CD4-positive, alpha-beta T cell (primary cell): ENCODE results near the gene LRIF1. TPM values are rescaled to one million over a fixed set of nuclear protein-coding genes. Genes with fewer than 3 reads are reported as not detected.
"Not testable (repeated sequence)": the region's sequence is repeated elsewhere in the genome, so short reads cannot be mapped to it uniquely, and the experiment has no call there.

ENCODE experiments used
- ATAC-seq: fragments of 200-7000 bp; cut with Tn5 transposase; one replicate; pipeline ENCODE4 v1.10.0; 2022; ENCODE audit warnings: mild to moderate bottlenecking; ENCODE audit not compliant: poor library complexity
- CTCF ChIA-PET: fragments of 350-600 bp; sonication (Branson Sonifier 250); formaldehyde crosslinking; loops from one replicate; lab custom pipeline; 2021; ENCODE audit warnings: antibody characterized with exemption, inconsistent platforms; lab: Charles Lee
- POLR2A ChIA-PET: fragments of 350-600 bp; sonication (Branson Sonifier 250); formaldehyde crosslinking; loops from one replicate; lab custom pipeline; 2021; ENCODE audit warnings: antibody characterized with exemption, inconsistent platforms; lab: Charles Lee
- DNase-seq, 14 experiments: peaks; one replicate each; pipeline ENCODE4 v3.0.0-alpha.2; 2013 to 2020; ENCODE audit warnings: mixed read lengths in 2 of 14
- H3K27ac ChIP-seq, 2 donors: one replicate each; pipeline versions ENCODE4 v1.5.1 to v1.7.0; 2013; ENCODE audit warnings: low read length in 2 of 2, low read depth in 1 of 2, mild to moderate bottlenecking in 1 of 2
- H3K27me3 ChIP-seq, 2 experiments: 1 replicate in 1 of 2; 2 replicates in 1 of 2; pipeline versions ENCODE4 v1.6.1 to v1.7.0; 2013; ENCODE audit warnings: low read length in 2 of 2, control low read depth in 1 of 2, mild to moderate bottlenecking in 1 of 2, moderate library complexity in 1 of 2; ENCODE audit not compliant: insufficient read depth in 2 of 2, control insufficient read depth in 1 of 2
- H3K36me3 ChIP-seq: one replicate; pipeline ENCODE4 v1.6.1; 2013; ENCODE audit warnings: low read length, control low read depth; ENCODE audit not compliant: insufficient read depth
- H3K4me1 ChIP-seq: one replicate; pipeline ENCODE4 v1.6.1; 2013; ENCODE audit warnings: low read length, control low read depth; ENCODE audit not compliant: insufficient read depth
- H3K4me3 ChIP-seq: one replicate; pipeline ENCODE4 v1.5.1; 2013; ENCODE audit warnings: mild to moderate bottlenecking, low read length, moderate library complexity
- H3K9me3 ChIP-seq, 2 experiments: 1 replicate in 1 of 2; 2 replicates in 1 of 2; pipeline versions ENCODE4 v1.6.1 to v1.7.0; 2013; ENCODE audit warnings: low read length in 2 of 2, mild to moderate bottlenecking in 2 of 2, control low read depth in 1 of 2, moderate library complexity in 1 of 2; ENCODE audit not compliant: control insufficient read depth in 1 of 2, insufficient read depth in 1 of 2
- H3K27ac Mint-ChIP-seq: one replicate; pipeline ENCODE4 v1.8.0; 2020; ENCODE audit warnings: mixed read lengths
- H3K27me3 Mint-ChIP-seq: one replicate; pipeline ENCODE4 v1.8.0; 2021; ENCODE audit warnings: mixed read lengths
- H3K36me3 Mint-ChIP-seq: one replicate; pipeline ENCODE4 v1.8.0; 2021; ENCODE audit warnings: low read depth, mixed read lengths
- H3K4me1 Mint-ChIP-seq: one replicate; pipeline ENCODE4 v1.8.0; 2021; ENCODE audit warnings: low read depth, mixed read lengths
- H3K4me3 Mint-ChIP-seq: one replicate; pipeline ENCODE4 v1.8.0; 2020; ENCODE audit warnings: mild to moderate bottlenecking, mixed read lengths
- H3K9me3 Mint-ChIP-seq: one replicate; pipeline ENCODE4 v1.8.0; 2020; ENCODE audit warnings: mixed read lengths
- intact Hi-C, 2 experiments: fragments of 100-400 bp; cut with DNase I in 1 of 2; cut with micrococcal nuclease in 1 of 2; formaldehyde crosslinking; loops; one replicate each; pipeline versions ENCODE4 v1.15.1 to v1.9.0; 2023 to 2025; cut with DNase I, micrococcal nuclease
- total RNA-seq, 174 experiments: library from RNA in 2 of 174; stranded (reverse) in 2 of 174; gene quantifications; one replicate each; pipeline ENCODE4 v1.2.3 and lab custom pipeline; 2021 to 2026
- TF ChIP-seq, protein P1 (sequence below): fragments of 200-600 bp; IDR thresholded peaks from one replicate; pipeline ENCODE4 v1.8.0; 2022; ENCODE audit warnings: antibody characterized with exemption, mild to moderate bottlenecking

The LRIF1 gene
- total RNA-seq, 2 experiments from 2014 or later: 1.6 to 1.8 TPM

DNA sequence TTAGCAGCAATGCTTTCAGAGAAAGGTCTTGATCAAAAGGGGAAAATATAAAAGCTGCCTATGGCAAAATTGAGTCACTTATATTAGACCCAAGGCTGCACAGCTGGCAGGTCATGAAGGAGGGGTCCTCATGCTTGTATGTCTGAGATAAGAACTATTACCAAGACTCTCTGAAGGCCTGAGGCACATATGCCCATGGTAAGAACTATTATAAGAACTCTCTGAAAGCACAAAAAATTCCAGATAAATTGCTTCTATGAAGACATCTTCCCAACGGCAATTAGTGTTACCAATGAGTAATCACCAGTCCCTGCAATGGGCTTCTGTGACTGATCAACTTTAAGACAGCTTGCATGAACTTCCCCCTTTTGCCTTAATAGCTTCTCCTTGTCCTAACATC is 42.8 kb upstream of the LRIF1 start:
- H3K36me3 ChIP-seq: no peaks in the 10 kb centered on the region
- ChIA-PET CTCF (interaction anchor here (0.9 kb wide), 1 partner anchor 8 kb away, joined by 3 read pairs; no protein-coding TSS in a partner anchor), POLR2A (interaction anchor here (0.6 kb wide), 1 partner anchor 465 kb away, joined by 5 read pairs; no protein-coding TSS in a partner anchor)
- Mint-ChIP-seq H3K36me3 (no peaks in the 10 kb centered on the region), H3K9me3 (peaks cover 14% of the 10 kb centered on the region), H3K4me1 (no peaks in the 10 kb centered on the region), H3K4me3 (no peak overlapping the region), H3K27ac (no peak overlapping the region), H3K27me3 (peaks cover 77% of the 10 kb centered on the region)
- no peaks in the 10 kb centered on the region for H3K4me1 ChIP-seq
- no peak overlapping the region for H3K27ac ChIP-seq
- H3K4me3 ChIP-seq: no peak overlapping the region
- H3K9me3 ChIP-seq: peaks cover 5 to 7% of the 10 kb centered on the region in 2 experiments
- TF ChIP-seq, protein P1, sequence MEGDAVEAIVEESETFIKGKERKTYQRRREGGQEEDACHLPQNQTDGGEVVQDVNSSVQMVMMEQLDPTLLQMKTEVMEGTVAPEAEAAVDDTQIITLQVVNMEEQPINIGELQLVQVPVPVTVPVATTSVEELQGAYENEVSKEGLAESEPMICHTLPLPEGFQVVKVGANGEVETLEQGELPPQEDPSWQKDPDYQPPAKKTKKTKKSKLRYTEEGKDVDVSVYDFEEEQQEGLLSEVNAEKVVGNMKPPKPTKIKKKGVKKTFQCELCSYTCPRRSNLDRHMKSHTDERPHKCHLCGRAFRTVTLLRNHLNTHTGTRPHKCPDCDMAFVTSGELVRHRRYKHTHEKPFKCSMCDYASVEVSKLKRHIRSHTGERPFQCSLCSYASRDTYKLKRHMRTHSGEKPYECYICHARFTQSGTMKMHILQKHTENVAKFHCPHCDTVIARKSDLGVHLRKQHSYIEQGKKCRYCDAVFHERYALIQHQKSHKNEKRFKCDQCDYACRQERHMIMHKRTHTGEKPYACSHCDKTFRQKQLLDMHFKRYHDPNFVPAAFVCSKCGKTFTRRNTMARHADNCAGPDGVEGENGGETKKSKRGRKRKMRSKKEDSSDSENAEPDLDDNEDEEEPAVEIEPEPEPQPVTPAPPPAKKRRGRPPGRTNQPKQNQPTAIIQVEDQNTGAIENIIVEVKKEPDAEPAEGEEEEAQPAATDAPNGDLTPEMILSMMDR: no peak
- intact Hi-C loops: no loop called here
- H3K27me3 ChIP-seq: peaks cover 12 to 25% of the 10 kb centered on the region in 2 experiments
- DNase-seq: no peak
- no peak for ATAC-seq

DNA sequence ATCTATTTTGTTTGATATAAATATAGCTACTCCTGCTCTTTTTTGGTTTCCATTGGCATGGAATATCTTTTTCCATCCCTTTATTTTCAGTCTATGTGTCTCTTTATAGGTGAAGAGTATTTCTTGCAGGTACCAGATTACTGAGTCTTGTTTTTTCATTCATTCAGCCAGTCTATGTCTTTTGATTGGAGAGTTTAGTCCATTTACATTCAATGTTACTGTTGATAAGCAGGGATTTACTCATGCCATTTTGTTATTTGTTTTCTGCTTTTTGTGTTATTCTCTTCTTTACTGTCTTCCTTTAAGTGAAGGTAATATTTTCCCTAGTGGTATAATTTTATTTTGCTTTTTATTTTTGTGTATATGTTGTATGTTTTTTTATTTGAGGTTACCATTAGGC is 35.9 kb upstream of the LRIF1 start:
- intact Hi-C loops: loop anchor here in 1 of 2 experiments (10.0 kb wide), 1 partner anchor 455 kb away; no protein-coding TSS in a partner anchor
- peaks cover 58% of the 10 kb centered on the region for H3K27me3 Mint-ChIP-seq
- H3K9me3 ChIP-seq, H3K4me1 Mint-ChIP-seq, ATAC-seq, H3K27ac Mint-ChIP-seq, H3K9me3 Mint-ChIP-seq, POLR2A ChIA-PET, H3K27ac ChIP-seq, H3K4me1 ChIP-seq, DNase-seq, H3K4me3 Mint-ChIP-seq, H3K36me3 Mint-ChIP-seq, H3K36me3 ChIP-seq, H3K4me3 ChIP-seq: not testable (repeated sequence)
- peaks cover 4 to 13% of the 10 kb centered on the region in 2 experiments for H3K27me3 ChIP-seq
- CTCF ChIA-PET: interaction anchor here (0.7 kb wide), 1 partner anchor 444 kb away, joined by 4 read pairs; no protein-coding TSS in a partner anchor

DNA sequence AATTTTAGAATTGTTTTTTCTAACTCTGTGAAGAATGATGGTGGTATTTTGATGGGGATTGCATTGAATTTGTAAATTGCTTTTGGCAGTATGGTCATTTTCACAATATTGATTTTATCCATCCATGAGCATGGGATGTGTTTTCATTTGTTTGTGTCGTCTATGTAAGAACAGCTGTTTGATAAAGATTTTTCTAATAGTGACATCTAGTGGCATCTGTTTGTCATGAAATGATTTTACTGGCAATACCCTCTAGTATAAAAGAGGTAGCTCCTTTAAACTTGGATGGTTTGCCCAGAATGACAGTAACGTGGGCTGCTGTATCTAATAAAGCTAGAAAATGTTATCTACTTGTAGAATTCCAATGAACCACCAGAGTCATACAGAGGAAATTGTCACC is 28.6 kb upstream of the LRIF1 start:
- ChIA-PET POLR2A (interaction anchor here (0.8 to 1.1 kb wide), 4 partner anchors 86 to 373 kb away, joined by 3 to 7 read pairs (median 3); no protein-coding TSS in a partner anchor), CTCF (interaction anchor here (0.6 to 1.6 kb wide), 7 partner anchors 28 to 490 kb away, joined by 3 to 5 read pairs (median 3); partner anchors contain the start of gene LRIF1)
- not testable (repeated sequence) for H3K36me3 Mint-ChIP-seq, H3K27ac Mint-ChIP-seq, H3K9me3 Mint-ChIP-seq, H3K4me3 ChIP-seq, H3K27me3 Mint-ChIP-seq, H3K36me3 ChIP-seq, H3K4me1 Mint-ChIP-seq, H3K4me3 Mint-ChIP-seq, H3K4me1 ChIP-seq, H3K9me3 ChIP-seq, ATAC-seq, H3K27me3 ChIP-seq, H3K27ac ChIP-seq
- TF ChIP-seq, protein P1: peak; percentile 55
- peak in 3 of 14 experiments; percentile 47 to 58 (median 52) for DNase-seq
- intact Hi-C loops: loop anchor here (2.0 to 10.0 kb wide), 5 partner anchors 210 to 468 kb away; no protein-coding TSS in a partner anchor

DNA sequence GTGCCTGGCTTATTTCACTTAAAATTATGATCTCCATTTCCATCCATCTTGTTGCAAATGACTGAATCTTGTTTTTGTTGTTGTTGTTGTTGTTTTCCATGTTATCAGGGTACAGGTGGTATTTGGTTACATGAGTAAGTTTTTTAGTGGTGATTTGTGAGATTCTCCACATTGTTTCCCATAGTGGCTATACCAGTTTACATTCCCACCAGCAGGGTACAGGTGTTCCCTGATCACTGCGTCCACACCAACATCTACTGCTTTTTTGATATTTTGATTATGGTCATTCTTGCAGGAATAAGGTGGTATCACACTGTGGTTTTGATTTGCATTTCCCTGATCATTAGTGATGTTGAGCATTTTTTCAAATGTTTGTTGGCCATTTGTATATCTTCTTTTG is 27.6 kb upstream of the LRIF1 start:
- H3K9me3 ChIP-seq, H3K27me3 Mint-ChIP-seq, H3K4me3 Mint-ChIP-seq, H3K4me1 ChIP-seq, H3K36me3 Mint-ChIP-seq, H3K27ac Mint-ChIP-seq, H3K4me3 ChIP-seq, H3K27me3 ChIP-seq, H3K36me3 ChIP-seq, DNase-seq, POLR2A ChIA-PET, H3K9me3 Mint-ChIP-seq, H3K4me1 Mint-ChIP-seq, ATAC-seq, H3K27ac ChIP-seq: not testable (repeated sequence)
- intact Hi-C loops: loop anchor here (5.0 to 10.0 kb wide), 2 partner anchors 374 to 446 kb away; no protein-coding TSS in a partner anchor
- CTCF ChIA-PET: interaction anchor here (1.1 to 1.6 kb wide), 2 partner anchors 27 to 162 kb away, joined by 4 to 5 read pairs; partner anchors contain the start of gene LRIF1
